ENCODE data around the gene SIAH3.

Gene SIAH3

GRCh38 chr13:45861322-45861721, 9.8 kb upstream of the SIAH3 start:
- no peak for DNase-seq

- DNase-seq, result no peak
These were observed 8.7 kb upstream of the SIAH3 start for GRCh38 chr13:45860240-45860639.

DNA sequence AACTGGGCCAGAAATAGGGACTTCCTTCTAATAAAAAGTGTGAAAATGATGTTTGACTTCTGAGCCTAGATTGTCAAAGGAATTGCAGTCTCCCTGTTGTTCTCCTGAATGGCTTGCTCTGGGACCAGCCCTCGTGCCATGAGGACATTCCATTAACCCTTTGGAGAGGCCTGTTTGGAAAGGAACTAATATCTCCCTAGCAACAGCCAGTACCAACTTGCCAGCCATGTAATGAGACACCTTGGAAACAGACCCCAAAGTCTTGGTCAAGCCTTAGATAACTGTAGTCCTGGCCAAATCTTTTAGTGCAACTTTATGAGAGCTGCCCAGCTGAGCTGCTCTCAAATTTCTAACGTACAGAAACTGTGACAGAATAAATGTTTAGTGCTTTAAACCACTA, 8.2 kb upstream of the SIAH3 start:
- DNase-seq, result no peak

GRCh38 chr13:45852494-45852893, 941 bp upstream of the SIAH3 start:
- DNase-seq, result no peak

GRCh38 chr13:45851956-45852355, 403 bp upstream of the SIAH3 start:
- DNase-seq, result no peak

DNA sequence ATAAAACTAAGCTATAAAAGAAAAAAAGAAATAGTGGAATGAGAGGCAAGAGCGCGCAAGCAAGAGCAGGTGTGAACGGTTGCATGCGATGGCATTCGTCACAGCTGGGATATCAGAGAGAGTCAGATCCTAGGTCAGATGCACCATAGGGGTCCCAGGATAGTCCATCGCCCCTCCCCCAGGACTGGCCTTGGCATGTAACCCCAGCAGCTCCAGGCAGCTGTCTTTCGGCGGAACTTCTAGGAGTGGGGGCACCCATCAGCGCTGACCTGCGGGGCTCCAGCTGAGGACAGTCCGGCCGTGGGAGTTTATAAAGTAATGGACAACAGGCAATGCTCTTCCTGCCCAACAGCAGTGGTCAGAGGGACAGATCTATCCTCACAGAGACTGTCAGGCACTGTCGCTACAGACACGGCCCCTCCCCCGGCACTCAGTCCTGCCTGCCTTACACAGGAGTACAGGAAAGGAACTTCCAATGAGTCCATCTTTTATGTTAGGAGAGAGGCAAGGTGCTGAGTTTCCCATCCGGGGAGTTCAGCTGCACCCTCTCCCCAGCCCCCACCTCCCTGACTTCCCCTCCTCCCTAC, 1.4 kb downstream of the SIAH3 start:
- DNase-seq, result no peak

GRCh38 chr13:45849408-45849807, 2.1 kb downstream of the SIAH3 start:
- DNase-seq, result no peak

- no peak for DNase-seq
These were observed 3.9 kb downstream of the SIAH3 start for GRCh38 chr13:45847554-45848224.

DNA sequence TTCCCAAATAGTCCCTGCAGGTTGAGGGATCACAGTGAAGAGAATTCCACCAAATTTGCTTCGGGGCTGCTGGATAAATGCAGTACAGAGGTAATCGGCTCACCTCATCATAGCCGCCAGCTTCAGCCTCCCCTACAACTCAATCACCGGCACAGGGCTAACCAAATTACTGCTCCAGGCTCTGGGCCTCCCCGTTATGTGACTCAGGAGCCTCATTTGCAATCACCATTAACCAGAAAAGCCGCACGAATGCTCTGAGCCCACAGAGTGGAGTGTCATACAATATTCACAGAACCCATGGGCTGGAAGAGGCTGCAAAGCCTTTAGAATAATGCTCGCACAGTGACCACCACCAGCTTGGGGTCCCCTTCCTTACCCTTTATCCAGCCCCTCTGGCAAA, 4.9 kb downstream of the SIAH3 start:
- no peak for DNase-seq

- DNase-seq, result no peak
These were observed 13.3 kb downstream of the SIAH3 start for GRCh38 chr13:45838171-45838745.

DNA sequence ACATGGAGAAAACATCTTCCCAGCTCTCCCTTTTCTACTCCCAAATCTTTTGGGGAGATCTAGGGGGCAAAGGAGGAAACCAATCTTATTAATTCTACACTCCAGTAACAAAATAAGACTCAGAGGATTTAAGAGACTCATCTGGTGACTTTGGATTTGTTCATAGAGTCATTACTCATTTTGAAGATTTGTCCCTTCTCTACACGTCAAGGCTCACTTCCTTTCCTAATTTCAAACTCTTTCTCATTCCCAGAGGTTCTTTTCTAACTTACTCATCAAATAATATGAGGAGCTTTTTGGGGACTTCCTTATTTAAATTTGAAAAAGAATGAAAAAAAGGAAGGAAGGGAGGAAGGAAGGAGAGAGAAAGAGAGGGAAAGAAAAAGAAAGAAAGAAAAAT, 14.4 kb downstream of the SIAH3 start:
- DNase-seq, result no peak

DNA sequence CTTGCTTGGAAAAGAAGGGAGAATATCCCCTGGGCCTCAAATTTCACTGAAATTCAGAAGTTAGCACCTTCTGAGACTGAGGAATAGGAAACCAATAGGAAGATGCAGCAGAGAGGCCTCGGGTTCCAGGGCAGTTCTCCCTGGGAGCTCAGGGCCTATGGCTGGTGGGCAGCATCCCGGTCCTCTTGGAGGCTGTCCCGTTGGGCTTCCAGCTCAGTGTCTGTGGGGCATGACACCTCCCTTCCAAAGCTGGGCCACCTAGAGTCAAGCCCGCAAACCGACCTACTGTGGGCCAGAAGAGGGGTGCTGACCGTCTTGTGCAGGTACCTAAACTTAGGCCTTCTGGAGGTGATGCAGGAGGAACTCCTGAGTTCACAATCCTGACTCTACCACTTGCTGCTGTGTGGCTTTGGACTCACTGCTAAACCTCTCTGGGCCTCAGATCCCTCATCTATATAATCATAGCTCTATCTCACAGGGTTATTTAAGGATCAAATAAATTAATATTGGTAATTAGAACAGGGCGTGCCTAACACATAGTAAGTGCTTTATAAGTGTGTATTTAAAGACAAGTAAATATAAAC, 17.1 kb downstream of the SIAH3 start:
- no peak for DNase-seq

DNA sequence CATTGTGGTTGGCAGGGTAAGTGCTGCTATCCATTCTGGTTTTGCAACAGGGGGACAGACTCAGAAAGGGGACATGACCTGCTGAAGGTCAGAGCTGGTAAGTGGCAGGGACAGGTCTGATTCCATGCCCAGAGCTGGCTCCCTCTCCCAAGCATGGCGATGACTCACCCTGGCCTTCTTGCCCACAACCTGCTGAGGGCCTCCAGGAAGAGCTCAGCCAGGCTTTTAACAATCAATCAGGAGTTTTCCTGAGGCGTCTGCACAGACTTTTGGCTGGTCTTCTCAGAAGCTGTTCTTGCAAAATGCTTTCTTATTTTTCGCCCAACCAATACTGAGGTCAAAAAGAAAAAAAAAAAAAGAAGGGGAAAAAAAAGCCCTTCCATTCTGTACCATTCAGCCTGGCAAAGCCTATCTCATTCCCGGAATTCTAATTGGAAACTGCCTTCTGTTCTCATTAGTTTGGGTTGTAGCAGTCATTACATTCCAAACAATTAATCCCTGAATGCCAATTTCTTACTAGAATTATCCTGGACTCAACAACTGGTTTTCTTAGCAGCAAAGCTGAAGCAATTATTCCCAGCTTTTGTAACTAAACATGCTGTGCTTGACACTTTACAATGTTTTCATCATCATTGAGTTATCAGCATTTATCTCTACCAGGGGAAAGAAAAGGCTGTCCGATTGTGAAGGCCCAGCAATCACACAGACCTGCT, 17.7 kb downstream of the SIAH3 start:
- no peak for DNase-seq

GRCh38 chr13:45833242-45833641, 18.3 kb downstream of the SIAH3 start:
- DNase-seq, result no peak

DNA sequence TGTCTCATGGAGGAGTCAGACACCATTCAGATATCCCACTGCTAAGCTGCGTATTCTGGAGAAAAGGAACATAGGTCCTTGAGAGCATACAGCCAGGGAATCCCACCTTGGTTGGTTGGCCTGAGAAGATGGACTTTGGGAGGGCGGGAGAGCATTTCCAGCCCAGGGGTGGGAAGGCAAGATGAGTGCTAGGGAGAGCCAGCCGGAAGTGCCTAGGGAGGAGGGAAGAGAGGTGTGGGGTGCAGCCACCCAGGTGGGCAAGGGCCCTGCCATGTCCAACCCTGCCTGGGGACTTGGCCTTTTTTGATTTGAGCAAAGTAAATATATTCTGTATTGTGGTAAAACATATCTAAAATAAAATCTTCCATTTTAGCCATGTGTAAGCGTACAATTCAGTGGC, 19.7 kb downstream of the SIAH3 start:
- DNase-seq, result no peak

DNA sequence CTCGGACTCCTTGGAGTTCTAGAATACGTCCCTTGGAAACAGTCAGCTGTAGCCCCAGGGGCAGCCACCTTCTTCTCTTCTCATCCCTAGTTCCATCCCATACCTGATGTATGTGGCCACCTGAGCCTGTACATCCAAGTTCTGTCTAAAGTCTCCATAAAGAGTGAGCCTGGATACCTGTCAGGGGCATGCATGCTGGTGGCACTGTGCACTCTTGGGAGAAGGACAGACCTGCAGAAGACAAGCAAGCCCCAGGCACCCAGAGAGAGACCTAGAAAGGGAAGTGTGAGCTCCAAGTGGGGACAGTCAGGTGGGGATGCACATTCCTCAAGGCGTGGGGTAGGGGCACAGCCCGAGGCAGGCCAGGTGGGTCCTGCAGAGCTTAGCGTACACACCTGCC, 21.4 kb downstream of the SIAH3 start:
- DNase-seq, result no peak

GRCh38 chr13:45828256-45828968, 23.1 kb downstream of the SIAH3 start:
- DNase-seq, result no peak

DNA sequence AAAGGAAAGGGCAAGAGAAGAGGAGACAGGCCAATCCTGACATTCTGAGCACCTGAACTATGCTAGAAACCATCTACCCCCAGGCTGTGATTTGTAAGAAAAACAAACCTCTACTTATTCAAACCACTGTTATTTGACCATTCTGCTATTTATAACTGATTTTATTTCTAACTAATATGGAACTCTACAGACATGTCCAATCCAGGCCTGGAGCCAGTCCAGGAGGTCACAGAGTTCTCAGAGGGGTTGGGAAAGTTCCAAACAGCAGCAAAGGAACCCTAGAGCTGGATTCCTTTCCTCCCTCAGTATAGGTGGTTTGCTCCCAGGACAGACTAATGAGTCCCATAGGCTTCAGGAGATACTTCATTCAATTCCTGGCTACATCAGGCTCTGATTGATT, 24.2 kb downstream of the SIAH3 start:
- DNase-seq, result no peak

- DNase-seq, result no peak
These were observed 24.8 kb downstream of the SIAH3 start for GRCh38 chr13:45826731-45827130.

DNA sequence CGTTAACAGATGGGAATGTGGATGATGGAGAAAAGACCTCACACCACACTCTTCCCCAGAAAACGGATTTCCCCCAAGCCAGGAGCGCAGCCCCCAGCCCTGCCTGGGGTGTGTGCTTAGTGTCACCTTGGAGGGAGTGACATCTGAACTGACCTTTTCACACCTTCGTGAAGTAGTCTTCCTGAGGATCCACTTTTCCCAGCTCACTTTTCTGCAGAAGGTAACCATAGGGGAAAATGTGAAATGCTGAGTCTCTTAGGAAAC, 26.2 kb downstream of the SIAH3 start:
- DNase-seq, result no peak

GRCh38 chr13:45823583-45823982, 28.0 kb downstream of the SIAH3 start:
- DNase-seq, result no peak

DNA sequence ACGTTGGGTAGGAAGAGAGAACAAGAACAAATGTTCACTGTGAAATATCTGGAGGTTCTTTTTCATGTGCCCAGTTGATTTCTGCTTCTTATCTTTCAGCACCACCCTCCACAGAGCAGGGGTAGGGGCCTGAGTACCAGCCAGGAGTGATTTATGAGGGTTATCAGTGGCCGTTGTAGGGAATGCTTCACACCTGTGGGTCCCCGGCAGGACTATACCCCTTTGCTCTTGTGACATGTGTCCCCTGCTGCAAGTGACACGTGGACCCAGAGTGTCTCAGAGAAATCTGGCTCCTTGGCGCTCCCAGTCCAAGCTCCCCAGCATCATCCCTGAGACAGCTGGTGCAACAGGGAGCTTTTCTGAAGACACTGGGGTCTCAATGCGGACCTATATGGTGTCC, 29.7 kb downstream of the SIAH3 start:
- no peak for DNase-seq

DNA sequence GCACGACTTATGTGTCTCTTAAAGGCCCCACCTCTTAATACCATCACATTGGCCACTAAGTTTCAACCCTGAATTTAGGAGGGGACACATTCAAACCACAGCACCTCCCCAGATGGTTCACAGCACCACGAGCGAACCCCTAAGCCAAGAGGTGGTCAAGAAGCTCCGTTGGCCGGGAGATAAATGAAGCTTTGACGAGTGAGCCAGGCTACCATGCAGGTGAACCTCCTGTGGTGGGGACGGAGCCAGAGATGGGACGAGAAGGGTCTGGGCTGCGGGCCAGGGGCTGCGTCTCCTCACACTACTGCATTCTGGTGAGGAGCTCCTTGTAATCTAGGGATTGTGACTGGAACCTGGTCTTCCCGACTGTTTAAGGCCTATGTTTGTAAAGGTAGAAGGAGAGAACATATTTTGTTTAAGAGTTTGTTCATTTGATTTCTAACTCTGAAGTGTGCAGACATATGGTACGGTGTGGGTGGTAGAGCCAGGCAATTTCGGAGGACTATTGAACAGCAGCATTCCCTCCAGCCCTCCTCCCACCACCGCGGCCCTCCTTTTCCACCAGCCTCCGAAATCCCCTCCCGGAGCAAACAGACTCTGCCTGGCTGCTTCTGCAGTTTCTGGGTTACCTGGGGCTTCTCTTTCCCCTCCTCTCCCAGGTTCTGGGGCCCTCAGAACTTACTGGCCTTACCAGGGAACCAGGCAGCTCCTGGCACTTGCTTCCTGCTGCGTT, 31.3 kb downstream of the SIAH3 start:
- DNase-seq, result no peak
